Tibial artery (tissue), 4 donors: Measurements from ENCODE around the gene IL1RAPL1.

Experiments
- DNase-seq, 2 donors: peaks; one replicate each; pipeline ENCODE4 v3.0.0-alpha.2; 2019
- H3K27ac ChIP-seq, 2 donors: fragments of 200-600 bp; sonication (generic) in 1 of 2; 1 replicate in 1 of 2; 2 replicates in 1 of 2; pipeline ENCODE4 v1.5.1; 2018 to 2019; ENCODE audit warnings: mild to moderate bottlenecking in 1 of 2
- H3K27me3 ChIP-seq, 2 donors: fragments of 200-600 bp; sonication (generic) in 1 of 2; one replicate each; pipeline versions ENCODE4 v1.5.1 to v1.6.0; 2016 to 2019
- H3K36me3 ChIP-seq, 3 donors: fragments of 200-600 bp; sonication (generic) in 2 of 3; one replicate each; pipeline ENCODE4 v1.5.1; 2016 to 2019; ENCODE audit warnings: mild to moderate bottlenecking in 2 of 3
- H3K4me1 ChIP-seq, 4 donors: fragments of 200-600 bp; sonication (generic) in 2 of 4; 1 replicate in 3 of 4; 2 replicates in 1 of 4; pipeline ENCODE4 v1.5.1; 2016 to 2019
- H3K4me3 ChIP-seq, 2 donors: fragments of 200-600 bp; sonication (generic) in 1 of 2; 1 replicate in 1 of 2; 2 replicates in 1 of 2; pipeline ENCODE4 v1.5.1; 2018 to 2019; ENCODE audit warnings: mild to moderate bottlenecking in 2 of 2
- H3K9me3 ChIP-seq, 3 donors: fragments of 200-600 bp; sonication (generic) in 1 of 3; one replicate each; pipeline ENCODE4 v1.5.1; 2016 to 2019
- CTCF ChIP-seq, 2 experiments: fragments of 200-600 bp in 1 of 2; fragments of 450-650 bp in 1 of 2; IDR thresholded peaks; one replicate each; pipeline ENCODE4 v1.5.1; 2017 to 2019; ENCODE audit warnings: antibody characterized with exemption in 2 of 2, mild to moderate bottlenecking in 1 of 2, moderate library complexity in 1 of 2
- intact Hi-C: fragments of 100-400 bp; cut with DNase I; formaldehyde crosslinking; loops from one replicate; pipeline ENCODE4 v1.15.0; 2023; ENCODE audit warnings: low total_unique reads

Gene IL1RAPL1

GRCh38 chrX:28717864-28718263 is 130.6 kb downstream of the IL1RAPL1 start:
- no peak overlapping the region for H3K27ac ChIP-seq
- H3K9me3 ChIP-seq, result no peaks in the 10 kb centered on the region
- TF ChIP-seq CTCF (IDR thresholded peaks at IDR 0.05), result no peak
- intact Hi-C loops, result no loop called here
- H3K4me3 ChIP-seq, result no peak overlapping the region
- no peaks in the 10 kb centered on the region for H3K4me1 ChIP-seq
- no peaks in the 10 kb centered on the region for H3K36me3 ChIP-seq
- DNase-seq, result no peak
- H3K27me3 ChIP-seq, result no peaks in the 10 kb centered on the region

- Histone ChIP-seq H3K9me3 (no peaks in the 10 kb centered on the region), H3K4me1 (no peaks in the 10 kb centered on the region), H3K27ac (no peak overlapping the region), H3K4me3 (no peak overlapping the region), H3K27me3 (no peaks in the 10 kb centered on the region), H3K36me3 (no peaks in the 10 kb centered on the region)
- no peak for DNase-seq
- intact Hi-C loops, result no loop called here
- TF ChIP-seq CTCF (IDR thresholded peaks at IDR 0.05), result no peak
Observed at GRCh38 chrX:28718450-28718849, 131.2 kb downstream of the IL1RAPL1 start.

- no peak for DNase-seq
- Histone ChIP-seq H3K27me3 (no peaks in the 10 kb centered on the region), H3K4me3 (no peak overlapping the region), H3K27ac (no peak overlapping the region), H3K36me3 (no peaks in the 10 kb centered on the region), H3K4me1 (no peaks in the 10 kb centered on the region), H3K9me3 (no peaks in the 10 kb centered on the region)
- TF ChIP-seq CTCF (IDR thresholded peaks at IDR 0.05), result no peak
- intact Hi-C loops, result no loop called here
Observed at GRCh38 chrX:28719620-28720019, 132.4 kb downstream of the IL1RAPL1 start.

- no peak for TF ChIP-seq CTCF (IDR thresholded peaks at IDR 0.05)
- no peak for DNase-seq
- Histone ChIP-seq H3K27ac (no peak overlapping the region), H3K9me3 (no peaks in the 10 kb centered on the region), H3K36me3 (no peaks in the 10 kb centered on the region), H3K27me3 (no peaks in the 10 kb centered on the region), H3K4me3 (no peak overlapping the region), H3K4me1 (no peaks in the 10 kb centered on the region)
- intact Hi-C loops, result no loop called here
Observed at GRCh38 chrX:28752330-28752729, 165.1 kb downstream of the IL1RAPL1 start.

- H3K9me3 ChIP-seq, result no peaks in the 10 kb centered on the region
- intact Hi-C loops, result no loop called here
Observed at GRCh38 chrX:28756175-28756574, 168.9 kb downstream of the IL1RAPL1 start.

More at GRCh38 chrX:28756175-28756574, 168.9 kb downstream of the IL1RAPL1 start:
- H3K4me3 ChIP-seq, result no peak overlapping the region
- no peaks in the 10 kb centered on the region for H3K27me3 ChIP-seq
- no peak for TF ChIP-seq CTCF (IDR thresholded peaks at IDR 0.05)
- H3K36me3 ChIP-seq, result no peaks in the 10 kb centered on the region
- DNase-seq, result no peak
- no peak overlapping the region for H3K27ac ChIP-seq
- H3K4me1 ChIP-seq, result no peaks in the 10 kb centered on the region
